Measurements from ENCODE around the gene LMAN1L.

The LMAN1L gene

GRCh38 chr15:74843445-74843828 is 30.8 kb downstream of the LMAN1L start:
- Histone ChIP-seq H3K4me3 (ENCODE audit: insufficient read depth, low read length, poor library complexity, severe bottlenecking) (peak overlapping the region; percentile 58), H3K9me3 (ENCODE audit: insufficient read depth, low read length) (no peaks in the 10 kb centered on the region), H3K9me2 (replicated peaks; ENCODE audit: insufficient read depth, low read length) (no peaks in the 10 kb centered on the region), H3F3A (ENCODE audit: insufficient read depth) (peaks cover 20% of the 10 kb centered on the region; the same call in 1 of the 2 replicates), H3K79me2 (ENCODE audit: insufficient read depth, low read length) (no peaks in the 10 kb centered on the region), H3K9ac (ENCODE audit: low read length) (peak overlapping the region; percentile 88), H3K36me3 (ENCODE audit: low read length) (no peaks in the 10 kb centered on the region), H3K27ac (ENCODE audit: low read depth, low read length) (peak overlapping the region; percentile 71), H2AFZ (ENCODE audit: low read depth, low read length, severe bottlenecking) (peak overlapping the region; percentile 78), H3K27me3 (ENCODE audit: low read length) (no peaks in the 10 kb centered on the region), H4K20me1 (ENCODE audit: low read depth, low read length) (no peaks in the 10 kb centered on the region), H3K4me2 (ENCODE audit: low read depth, low read length, poor library complexity, severe bottlenecking) (peak overlapping the region; percentile 81)
- TF ChIP-seq EZH2phosphoT487 (conservative IDR thresholded peaks at IDR 0.05; ENCODE audit: low read length) (no peak), CTCF (IDR thresholded peaks at IDR 0.05; ENCODE audit: insufficient read depth, low read length, poor library complexity, severe bottlenecking) (no peak)

- H3K27ac ChIP-seq (ENCODE audit: low read depth, low read length), result peak overlapping the region; percentile 71
- H3K4me3 ChIP-seq (ENCODE audit: insufficient read depth, low read length, poor library complexity, severe bottlenecking), result peak overlapping the region; percentile 58
- H2AFZ ChIP-seq (ENCODE audit: low read depth, low read length, severe bottlenecking), result no peak overlapping the region
- peak overlapping the region; percentile 88 for H3K9ac ChIP-seq (ENCODE audit: low read length)
- no peaks in the 10 kb centered on the region for H3K36me3 ChIP-seq (ENCODE audit: low read length)
- peaks cover 20% of the 10 kb centered on the region; the same call in 1 of the 2 replicates for H3F3A ChIP-seq (ENCODE audit: insufficient read depth)
- no peaks in the 10 kb centered on the region for H4K20me1 ChIP-seq (ENCODE audit: low read depth, low read length)
- H3K9me3 ChIP-seq (ENCODE audit: insufficient read depth, low read length), result no peaks in the 10 kb centered on the region
- TF ChIP-seq CTCF (IDR thresholded peaks at IDR 0.05; ENCODE audit: insufficient read depth, low read length, poor library complexity, severe bottlenecking), result no peak
- no peak for TF ChIP-seq EZH2phosphoT487 (conservative IDR thresholded peaks at IDR 0.05; ENCODE audit: low read length)
- no peaks in the 10 kb centered on the region for H3K9me2 ChIP-seq (replicated peaks; ENCODE audit: insufficient read depth, low read length)
- H3K27me3 ChIP-seq (ENCODE audit: low read length), result no peaks in the 10 kb centered on the region
- peak overlapping the region; percentile 81 for H3K4me2 ChIP-seq (ENCODE audit: low read depth, low read length, poor library complexity, severe bottlenecking)
- no peaks in the 10 kb centered on the region for H3K79me2 ChIP-seq (ENCODE audit: insufficient read depth, low read length)
Measured at GRCh38 chr15:74843891-74844299, 31.3 kb downstream of the LMAN1L start.

GRCh38 chr15:74844319-74845207 is 31.9 kb downstream of the LMAN1L start:
- H3F3A ChIP-seq (ENCODE audit: insufficient read depth), result peaks cover 20% of the 10 kb centered on the region; the same call in 1 of the 2 replicates
- H3K9ac ChIP-seq (ENCODE audit: low read length), result peak overlapping the region; percentile 88; the same call in 1 of the 2 replicates
- no peaks in the 10 kb centered on the region for H3K27me3 ChIP-seq (ENCODE audit: low read length)
- no peaks in the 10 kb centered on the region for H3K9me3 ChIP-seq (ENCODE audit: insufficient read depth, low read length)
- no peaks in the 10 kb centered on the region for H3K9me2 ChIP-seq (replicated peaks; ENCODE audit: insufficient read depth, low read length)
- H4K20me1 ChIP-seq (ENCODE audit: low read depth, low read length), result no peaks in the 10 kb centered on the region
- no peak overlapping the region for H3K4me2 ChIP-seq (ENCODE audit: low read depth, low read length, poor library complexity, severe bottlenecking)
- peak overlapping the region; percentile 46 for H3K27ac ChIP-seq (ENCODE audit: low read depth, low read length)
- no peak overlapping the region for H2AFZ ChIP-seq (ENCODE audit: low read depth, low read length, severe bottlenecking)
- no peak overlapping the region for H3K4me3 ChIP-seq (ENCODE audit: insufficient read depth, low read length, poor library complexity, severe bottlenecking)
- TF ChIP-seq EZH2phosphoT487 (conservative IDR thresholded peaks at IDR 0.05; ENCODE audit: low read length), result no peak
- TF ChIP-seq CTCF (IDR thresholded peaks at IDR 0.05; ENCODE audit: insufficient read depth, low read length, poor library complexity, severe bottlenecking), result no peak
- no peaks in the 10 kb centered on the region for H3K36me3 ChIP-seq (ENCODE audit: low read length)
- no peaks in the 10 kb centered on the region for H3K79me2 ChIP-seq (ENCODE audit: insufficient read depth, low read length)

Measured in SU-DHL-6 (cell line).